HG03565 (cell line): ENCODE results near the gene DOCK4.
"Not testable (repeated sequence)": the region's sequence is repeated elsewhere in the genome, so short reads cannot be mapped to it uniquely, and the experiment has no call there.

ENCODE experiments used
- ATAC-seq: cut with Tn5 transposase; IDR thresholded peaks from one replicate; pipeline ENCODE4 v1.9.1; 2021; ENCODE audit warnings: mild to moderate bottlenecking, moderate library complexity; ENCODE audit not compliant: unreplicated experiment

Gene DOCK4, protein sequence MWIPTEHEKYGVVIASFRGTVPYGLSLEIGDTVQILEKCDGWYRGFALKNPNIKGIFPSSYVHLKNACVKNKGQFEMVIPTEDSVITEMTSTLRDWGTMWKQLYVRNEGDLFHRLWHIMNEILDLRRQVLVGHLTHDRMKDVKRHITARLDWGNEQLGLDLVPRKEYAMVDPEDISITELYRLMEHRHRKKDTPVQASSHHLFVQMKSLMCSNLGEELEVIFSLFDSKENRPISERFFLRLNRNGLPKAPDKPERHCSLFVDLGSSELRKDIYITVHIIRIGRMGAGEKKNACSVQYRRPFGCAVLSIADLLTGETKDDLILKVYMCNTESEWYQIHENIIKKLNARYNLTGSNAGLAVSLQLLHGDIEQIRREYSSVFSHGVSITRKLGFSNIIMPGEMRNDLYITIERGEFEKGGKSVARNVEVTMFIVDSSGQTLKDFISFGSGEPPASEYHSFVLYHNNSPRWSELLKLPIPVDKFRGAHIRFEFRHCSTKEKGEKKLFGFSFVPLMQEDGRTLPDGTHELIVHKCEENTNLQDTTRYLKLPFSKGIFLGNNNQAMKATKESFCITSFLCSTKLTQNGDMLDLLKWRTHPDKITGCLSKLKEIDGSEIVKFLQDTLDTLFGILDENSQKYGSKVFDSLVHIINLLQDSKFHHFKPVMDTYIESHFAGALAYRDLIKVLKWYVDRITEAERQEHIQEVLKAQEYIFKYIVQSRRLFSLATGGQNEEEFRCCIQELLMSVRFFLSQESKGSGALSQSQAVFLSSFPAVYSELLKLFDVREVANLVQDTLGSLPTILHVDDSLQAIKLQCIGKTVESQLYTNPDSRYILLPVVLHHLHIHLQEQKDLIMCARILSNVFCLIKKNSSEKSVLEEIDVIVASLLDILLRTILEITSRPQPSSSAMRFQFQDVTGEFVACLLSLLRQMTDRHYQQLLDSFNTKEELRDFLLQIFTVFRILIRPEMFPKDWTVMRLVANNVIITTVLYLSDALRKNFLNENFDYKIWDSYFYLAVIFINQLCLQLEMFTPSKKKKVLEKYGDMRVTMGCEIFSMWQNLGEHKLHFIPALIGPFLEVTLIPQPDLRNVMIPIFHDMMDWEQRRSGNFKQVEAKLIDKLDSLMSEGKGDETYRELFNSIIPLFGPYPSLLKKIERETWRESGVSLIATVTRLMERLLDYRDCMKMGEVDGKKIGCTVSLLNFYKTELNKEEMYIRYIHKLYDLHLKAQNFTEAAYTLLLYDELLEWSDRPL (N-terminal part only)

DNA sequence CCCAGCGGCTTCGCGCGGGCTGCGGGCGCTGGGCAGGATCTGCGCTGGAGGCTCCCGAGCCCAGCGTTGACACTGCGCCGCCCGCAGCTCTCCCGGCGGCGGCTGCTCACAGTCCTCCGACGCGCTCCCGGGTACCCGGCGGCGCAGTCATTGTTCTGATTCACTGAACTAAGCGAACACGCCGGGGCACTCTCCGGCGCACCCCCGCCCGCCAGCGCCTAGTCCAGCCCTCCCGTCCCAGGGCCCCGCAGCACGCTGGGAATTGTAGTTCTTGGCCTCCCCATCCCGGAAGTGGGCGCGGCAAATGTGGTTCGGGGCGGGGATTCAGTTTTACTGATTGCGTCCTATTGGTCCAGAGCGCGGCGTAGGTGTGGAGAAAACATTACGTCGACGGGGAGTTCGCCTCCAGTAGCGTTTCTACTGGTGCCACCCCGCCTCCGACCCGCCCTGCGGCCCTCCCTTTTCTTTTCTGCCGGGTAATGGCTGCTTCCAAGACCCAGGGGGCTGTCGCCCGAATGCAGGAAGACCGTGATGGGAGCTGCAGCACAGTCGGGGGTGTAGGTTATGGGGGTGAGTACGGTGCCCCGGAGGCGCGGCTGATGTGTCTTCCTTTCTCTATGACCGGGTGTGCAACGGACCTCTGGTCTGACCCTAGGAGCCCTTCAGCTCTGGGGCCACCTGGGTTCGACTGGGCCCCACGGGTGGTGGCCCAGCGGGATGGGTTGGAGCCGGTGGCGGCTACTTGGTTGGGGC, at the start of gene DOCK4, which contains the start of gene ZNF277:
Gene DOCK4, minus strand, starts transcription at position 162 of the 753 bp plus-strand sequence. CDS start 261 bp downstream, outside the sequence.
Gene ZNF277, plus strand, starts transcription at position 458 of the 753 bp plus-strand sequence. Its CDS starts 22 bp downstream, at position 480.
- peak; percentile 92 for ATAC-seq

DNA sequence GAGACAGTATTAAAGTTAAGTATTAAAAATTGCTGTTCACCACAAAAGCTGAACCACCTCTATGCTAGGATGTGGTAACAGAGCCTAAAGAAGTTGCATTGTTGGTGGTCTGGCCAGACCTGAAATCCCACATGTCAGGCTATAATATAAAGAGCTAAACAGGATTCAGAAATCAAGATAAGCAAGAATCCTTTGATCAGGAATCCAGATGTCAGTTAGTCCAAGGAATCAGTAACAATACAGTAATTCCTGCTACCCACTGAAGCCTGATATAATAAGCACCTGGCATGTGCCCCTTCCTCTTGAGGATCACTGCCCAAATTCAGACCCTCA, 49.2 kb upstream of the DOCK4 start:
- no peak for ATAC-seq

DNA sequence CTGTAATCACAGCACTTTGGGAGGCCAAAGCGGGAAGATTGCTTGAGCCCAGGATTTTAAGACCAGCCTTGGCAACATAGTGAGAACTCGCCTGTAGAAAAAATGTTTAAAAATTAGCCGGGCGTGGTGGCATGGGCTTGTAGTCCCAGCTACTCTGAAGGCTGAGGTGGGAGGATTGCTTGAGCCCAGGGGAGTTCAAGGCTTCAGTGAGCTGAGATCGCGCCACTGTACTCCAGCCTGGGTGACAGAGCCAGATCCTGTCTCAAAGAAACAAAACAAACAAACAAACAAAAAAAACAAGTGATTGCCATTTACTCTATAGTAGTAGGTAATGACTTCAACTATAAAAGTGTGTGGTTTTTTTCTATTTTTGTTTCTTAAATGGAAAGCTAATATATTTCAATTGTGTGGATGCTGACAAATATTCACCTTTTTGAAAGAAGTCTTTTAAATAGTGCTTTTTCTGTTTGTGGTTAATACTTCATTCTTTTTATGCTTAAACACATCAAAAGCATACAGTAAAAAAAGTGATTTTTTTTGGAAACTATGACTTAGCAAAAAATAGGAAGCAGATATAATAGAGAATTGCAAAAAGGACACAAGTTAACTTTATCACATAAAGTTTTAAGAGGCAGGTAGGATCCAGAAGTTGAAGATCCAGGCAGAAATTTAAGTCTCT, 48.6 kb upstream of the DOCK4 start:
- no peak for ATAC-seq

DNA sequence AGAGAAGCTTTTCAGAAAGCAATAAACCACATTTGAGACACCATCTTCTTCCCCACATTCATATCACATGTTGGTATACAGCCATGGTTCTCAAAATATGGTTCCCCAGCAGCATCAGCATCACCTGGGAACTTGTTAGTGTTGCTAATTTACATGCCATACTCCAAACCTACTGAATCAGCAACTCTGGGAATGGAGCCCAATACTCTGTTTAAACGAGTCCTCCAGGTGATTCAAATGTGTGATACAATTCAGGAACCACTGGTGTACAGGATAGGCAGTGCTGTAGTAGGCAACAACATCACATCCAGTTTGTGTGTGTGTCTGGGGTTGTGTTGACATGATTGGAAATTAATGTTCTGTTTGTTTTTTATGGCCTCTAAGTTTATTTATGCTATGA, 48.0 kb upstream of the DOCK4 start:
- no peak for ATAC-seq

DNA sequence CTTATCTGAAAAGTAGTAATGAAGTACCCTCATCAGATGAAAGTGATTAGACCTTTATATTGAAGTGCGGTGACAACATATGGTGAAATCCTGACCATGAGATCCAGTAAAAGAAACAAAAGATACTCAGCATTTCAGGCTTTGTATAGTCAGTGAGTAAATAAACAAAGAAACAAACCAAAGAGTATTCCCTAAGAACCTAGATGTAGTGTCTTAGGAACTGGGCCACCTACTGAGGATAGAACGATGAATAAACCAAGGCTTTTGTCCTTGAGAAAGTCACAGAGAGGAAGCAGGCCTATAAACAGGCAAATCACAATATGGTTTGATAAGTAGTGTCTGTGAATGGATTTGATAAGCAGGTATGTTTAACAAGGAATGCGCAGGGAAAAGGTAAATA, 46.5 kb upstream of the DOCK4 start:
- no peak for ATAC-seq

DNA sequence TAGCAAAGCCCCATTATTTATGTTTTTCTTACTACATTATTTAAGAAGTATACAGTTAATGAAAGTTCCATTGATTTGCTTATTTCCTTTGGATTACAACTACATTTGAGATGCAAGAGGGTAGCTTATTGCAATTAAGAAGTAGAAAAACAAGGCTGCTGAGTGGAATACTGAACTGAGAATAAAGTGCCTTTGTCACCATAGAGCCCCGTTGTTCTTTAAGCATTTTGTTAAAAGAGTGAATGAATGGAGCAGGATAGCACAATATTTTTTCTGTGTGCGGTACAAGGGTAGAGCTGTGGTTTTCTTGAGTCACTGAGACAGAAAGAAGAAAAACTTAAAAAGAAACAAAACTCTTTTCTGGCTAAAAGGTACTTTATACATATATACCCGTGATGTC, 45.9 kb upstream of the DOCK4 start:
- no peak for ATAC-seq

DNA sequence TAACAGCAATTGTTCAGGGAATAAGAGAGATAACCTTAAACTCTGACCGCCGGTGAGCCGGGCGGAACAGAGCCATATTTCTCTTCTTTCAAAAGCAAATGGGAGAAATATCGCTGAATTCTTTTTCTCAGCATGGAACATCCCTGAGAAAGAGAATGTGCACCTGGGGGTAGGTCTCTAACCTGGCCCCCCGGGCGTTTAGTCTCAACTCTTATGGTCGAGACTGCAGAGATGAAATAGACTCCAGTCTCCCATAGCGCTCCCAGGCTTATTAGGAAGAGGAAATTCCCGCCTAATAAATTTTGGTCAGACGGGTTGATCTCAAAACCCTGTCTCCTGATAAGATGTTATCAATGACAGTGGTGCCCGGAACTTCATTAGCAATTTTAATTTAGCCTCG, 43.8 kb upstream of the DOCK4 start:
- not testable (repeated sequence) for ATAC-seq

DNA sequence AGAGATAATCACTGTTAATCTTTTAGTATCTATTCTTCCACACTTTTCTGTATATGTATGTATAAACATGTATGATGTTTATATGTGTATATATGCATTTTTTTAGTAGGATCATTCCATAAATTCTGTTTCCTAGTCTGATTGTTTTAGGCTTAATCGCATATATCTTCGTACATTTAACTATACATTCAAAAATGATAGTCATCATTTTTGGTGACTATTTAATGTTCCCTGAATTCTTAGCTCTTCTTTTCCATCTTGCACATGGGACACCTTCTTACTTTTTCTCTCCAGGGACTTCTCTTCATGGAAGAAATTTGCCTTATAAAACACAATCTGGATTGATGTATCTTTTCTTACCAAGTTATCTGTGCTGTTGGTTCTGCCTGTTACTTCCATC, 42.4 kb upstream of the DOCK4 start:
- ATAC-seq = no peak

DNA sequence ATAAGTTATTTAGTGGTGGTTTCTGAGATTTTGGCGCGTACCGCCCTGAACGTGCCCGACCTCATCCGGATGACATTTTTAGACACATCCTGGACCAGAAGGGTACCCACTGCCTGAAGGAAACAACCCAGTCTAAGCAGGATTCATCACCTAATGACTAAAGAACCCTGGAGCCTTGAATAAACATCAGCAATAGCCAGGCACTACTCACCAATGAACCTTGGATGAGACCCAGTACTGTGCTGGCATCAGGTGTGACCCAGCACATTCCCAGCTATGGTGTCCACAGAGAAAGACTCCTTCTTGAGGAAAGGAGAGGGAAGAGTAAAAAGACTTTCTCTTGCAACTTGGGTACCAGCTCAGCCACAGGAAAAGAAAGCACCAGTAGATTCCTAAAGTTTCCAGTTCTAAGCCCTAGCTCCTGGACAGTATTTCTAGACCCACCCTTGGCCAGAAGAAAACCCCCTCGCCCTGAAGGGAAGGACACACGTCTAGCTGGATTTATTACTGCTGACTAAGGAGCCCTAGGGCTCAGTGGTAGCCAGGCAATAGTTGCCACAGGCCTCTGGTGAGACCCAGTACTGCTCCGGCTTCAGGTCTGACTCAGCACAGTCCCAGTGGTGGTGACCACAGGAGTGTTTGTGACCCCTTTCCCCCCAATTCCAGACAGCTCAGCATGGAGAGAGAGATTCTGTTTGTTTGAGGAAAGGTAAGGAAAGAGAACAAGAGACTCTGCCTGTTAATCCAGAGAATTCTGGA, 32.8 kb upstream of the DOCK4 start:
- no peak for ATAC-seq

DNA sequence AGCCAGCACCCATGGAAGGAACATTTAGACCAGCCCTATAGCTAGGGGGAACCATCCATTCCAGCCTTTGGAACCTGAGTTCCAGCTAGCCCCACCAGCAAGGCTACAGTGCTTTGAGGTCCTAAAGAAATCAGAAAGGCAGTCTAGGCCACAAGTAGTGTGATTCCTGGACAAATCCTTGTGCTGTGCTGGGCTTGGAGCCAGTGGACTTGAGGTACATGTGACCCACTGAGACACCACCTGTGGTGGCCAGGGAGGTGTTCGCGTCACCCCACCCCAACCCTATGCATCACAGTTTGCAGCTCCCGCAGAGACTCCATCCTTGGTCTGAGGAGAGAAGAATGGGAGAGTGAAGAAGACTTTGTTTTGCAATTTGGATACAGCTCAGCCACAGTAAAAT, 32.1 kb upstream of the DOCK4 start:
- ATAC-seq = no peak

DNA sequence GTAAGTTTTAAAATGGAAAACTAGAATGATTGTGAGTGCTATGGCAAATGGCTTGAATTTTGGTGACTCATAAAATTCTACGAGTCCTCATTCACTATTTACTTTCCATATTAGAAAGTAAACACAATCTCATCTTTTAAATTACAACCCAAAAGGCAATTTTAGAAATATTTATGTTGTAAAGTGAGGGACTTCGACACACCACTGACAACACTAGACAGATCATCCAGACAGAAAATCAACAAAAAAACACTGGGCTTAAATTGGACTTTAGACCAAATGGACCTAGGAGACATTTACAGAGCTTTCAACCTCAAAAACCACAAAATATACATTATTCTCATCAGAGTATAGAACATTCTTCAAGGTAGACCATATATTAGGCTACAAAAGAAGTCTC, 30.4 kb upstream of the DOCK4 start:
- no peak for ATAC-seq

DNA sequence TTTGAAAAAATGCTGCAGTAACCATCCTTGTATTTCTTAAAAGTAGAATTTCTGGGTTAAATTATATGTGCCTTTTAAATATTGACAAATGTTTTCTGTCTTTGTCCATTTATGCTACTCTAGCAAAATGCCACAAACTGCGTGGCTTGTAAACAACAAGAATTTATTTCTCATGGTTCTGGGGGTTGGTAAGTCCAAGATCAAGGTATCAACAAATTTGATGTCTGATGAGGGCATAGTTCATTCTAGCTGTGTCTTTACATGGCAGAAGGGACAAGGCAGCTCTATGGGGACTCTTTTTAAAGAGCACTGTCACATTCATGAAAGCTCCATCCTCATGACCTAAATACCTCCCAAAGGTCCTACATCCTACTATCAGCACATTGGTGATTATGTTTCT, 27.9 kb upstream of the DOCK4 start:
- no peak for ATAC-seq

DNA sequence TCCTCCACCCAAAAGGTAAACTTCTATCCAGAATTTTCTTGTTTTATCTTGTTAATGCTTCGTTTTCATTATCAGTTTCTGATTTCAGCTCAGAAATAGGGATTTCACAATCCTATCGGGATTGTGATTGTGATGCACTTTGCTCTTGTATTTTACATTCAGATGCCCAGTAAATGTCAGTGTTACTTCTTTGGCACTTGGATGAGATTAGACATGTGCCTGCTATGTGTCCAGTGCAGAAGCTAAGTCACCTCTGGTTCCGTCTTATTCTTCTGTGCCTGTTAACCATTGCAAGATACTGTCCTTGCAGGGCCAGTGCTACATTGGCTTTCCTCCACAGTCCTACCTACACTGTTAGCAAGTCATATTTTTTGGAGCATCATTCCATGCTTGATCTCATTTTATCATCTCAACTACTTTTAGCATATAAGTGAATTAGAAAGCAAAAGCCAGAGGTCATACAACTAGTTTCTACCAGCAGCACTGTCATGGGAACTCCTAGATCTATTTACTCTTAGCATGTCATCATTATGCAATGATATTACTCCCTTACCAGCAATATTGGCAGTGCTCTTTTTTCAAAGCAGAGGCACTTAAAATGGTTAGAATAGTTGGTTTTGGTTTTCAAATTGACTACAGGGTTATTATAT, 27.0 kb upstream of the DOCK4 start:
- no peak for ATAC-seq

DNA sequence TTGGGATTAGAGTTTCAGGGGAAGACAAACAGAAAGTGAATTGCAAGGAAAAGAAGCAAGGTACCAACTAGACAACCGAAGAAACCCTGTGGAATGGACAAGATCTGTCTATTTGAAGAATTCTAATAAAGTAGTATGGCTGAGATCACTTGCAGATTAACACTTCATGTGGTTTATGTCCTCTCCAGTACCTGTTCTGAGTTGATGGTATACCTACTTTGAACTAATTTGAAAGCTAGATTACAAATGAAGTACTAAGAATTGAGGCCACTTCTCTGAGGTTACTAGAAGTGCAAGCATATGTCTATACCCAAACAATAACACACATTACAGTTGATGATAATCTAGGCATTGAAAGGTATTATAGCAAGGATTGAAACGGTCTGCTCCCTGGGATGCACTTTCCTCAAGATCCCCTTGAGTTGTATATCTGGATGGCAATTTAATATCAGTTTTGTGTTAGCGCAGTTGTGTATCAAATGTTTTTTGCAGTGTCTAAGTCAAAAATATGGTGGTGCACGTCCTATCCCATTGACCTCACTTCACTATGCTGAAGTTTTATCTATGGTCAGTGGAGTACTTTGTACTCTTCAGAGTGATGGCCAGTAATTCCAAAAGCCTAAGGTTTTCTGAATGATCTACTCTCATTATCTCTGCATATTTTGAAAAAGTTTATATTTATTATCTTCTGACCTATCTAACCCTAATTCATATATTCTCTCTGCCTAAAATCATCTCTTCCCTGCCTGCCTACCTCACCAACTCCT, 26.2 kb upstream of the DOCK4 start:
- no peak for ATAC-seq

DNA sequence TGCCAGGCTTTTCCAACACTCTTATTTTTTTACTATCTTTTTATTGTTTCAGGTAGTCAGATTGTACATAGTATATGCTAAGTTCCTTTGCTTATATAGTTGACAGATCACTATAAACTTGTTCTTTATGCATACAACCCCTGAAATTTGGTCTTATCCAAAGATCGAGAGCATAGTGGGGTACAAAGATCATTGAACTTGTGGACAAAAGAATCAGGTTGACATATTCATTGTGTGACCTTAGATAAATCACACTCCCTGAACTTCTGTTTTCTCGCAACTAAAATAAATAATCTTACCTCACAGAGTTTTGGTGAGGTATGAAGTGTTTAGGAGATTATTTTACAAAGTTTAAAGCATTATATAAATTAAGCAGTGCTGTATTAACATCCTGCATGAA, 22.4 kb upstream of the DOCK4 start:
- no peak for ATAC-seq

DNA sequence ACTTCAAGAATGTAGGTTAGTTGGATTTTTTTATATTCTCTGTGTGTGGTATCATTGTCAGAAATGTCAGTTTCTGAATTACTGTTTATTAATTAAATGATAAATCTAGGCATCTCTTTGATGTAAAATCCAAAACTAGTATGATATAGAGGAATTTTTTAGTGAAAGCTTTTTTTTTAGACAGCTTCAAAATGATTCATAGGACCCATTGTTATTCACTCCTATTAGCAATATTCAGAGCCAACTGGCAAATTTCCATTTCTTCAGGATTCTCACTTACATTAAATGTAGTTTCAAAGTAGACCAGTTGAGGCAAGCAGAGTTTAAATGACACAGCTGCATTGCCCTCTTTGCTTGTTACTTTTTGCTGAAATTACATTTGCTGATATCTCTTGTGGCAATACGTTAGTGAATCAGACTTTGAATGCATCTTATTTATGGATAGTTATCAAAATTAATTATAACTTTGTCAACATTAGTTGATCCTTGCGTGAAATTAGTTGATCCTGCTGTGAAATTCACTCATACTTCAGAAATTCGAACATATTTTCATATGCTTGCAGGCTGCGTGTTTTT, 20.6 kb upstream of the DOCK4 start:
- no peak for ATAC-seq

DNA sequence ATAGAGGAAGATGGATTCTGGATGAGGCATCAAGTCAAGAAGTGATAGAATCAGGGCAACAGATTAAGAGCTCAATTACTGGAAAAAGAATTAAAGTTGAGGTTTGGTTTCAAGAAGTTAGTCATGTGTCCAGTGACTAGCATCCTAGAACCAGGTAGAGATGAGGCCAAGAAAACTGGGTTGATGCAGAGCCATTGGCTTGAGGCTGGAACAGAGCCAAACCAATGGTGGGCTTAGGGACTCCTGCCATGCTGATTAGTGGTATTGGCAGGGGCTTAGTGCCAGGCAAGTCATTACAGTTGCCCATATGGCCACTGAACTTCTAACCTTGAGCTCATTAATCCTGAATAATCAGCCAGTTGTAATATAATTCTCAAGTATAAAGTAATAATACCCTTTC, 18.8 kb upstream of the DOCK4 start:
- no peak for ATAC-seq

DNA sequence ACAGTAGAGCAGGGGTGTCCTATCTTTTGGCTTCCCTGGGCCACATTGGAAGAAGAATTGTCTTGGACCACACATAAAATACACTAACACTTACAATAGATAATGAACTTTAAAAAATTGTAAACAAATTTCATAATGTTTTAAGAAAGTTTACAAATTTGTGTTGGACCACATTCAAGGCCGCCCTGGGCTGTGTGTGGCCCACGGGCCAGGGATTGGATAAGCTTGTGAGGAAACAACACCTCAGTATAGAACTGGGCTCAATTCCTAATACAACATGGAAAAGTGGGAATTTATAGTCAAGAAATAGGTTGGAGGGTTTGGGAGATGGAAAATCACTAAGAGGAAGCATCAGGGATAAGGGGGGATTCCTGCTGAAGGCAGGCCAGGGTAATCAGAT, 18.0 kb upstream of the DOCK4 start:
- ATAC-seq = no peak
